Endothelial cell (in vitro differentiated cells): ENCODE results near the gene CD300LF. TPM values are rescaled to one million over a fixed set of nuclear protein-coding genes. Genes with fewer than 3 reads are reported as not detected.

Experiments
- DNase-seq: peaks from one replicate; pipeline ENCODE4 v3.0.0; 2021; ENCODE audit warnings: low spot score
- H3K27ac Mint-ChIP-seq: one replicate; pipeline ENCODE4 v1.8.0; 2021; ENCODE audit warnings: mixed read lengths, inconsistent platforms; ENCODE audit not compliant: unreplicated experiment
- H3K27me3 Mint-ChIP-seq: one replicate; pipeline ENCODE4 v1.8.0; 2021; ENCODE audit warnings: mild to moderate bottlenecking, moderate library complexity, mixed read lengths, inconsistent platforms; ENCODE audit not compliant: unreplicated experiment
- H3K36me3 Mint-ChIP-seq: one replicate; pipeline ENCODE4 v1.8.0; 2021; ENCODE audit warnings: mild to moderate bottlenecking, low read depth, mixed read lengths, inconsistent platforms; ENCODE audit not compliant: unreplicated experiment
- H3K4me1 Mint-ChIP-seq: one replicate; pipeline ENCODE4 v1.8.0; 2021; ENCODE audit warnings: mild to moderate bottlenecking, mixed read lengths, inconsistent platforms; ENCODE audit not compliant: unreplicated experiment
- H3K4me3 Mint-ChIP-seq: one replicate; pipeline ENCODE4 v1.8.0; 2021; ENCODE audit warnings: mild to moderate bottlenecking, mixed read lengths, inconsistent platforms; ENCODE audit not compliant: unreplicated experiment
- H3K9me3 Mint-ChIP-seq: one replicate; pipeline ENCODE4 v1.8.0; 2021; ENCODE audit warnings: mixed read lengths, inconsistent platforms; ENCODE audit not compliant: unreplicated experiment
- CTCF ChIP-seq: fragments of 200-600 bp; sonication (generic); IDR thresholded peaks from one replicate; pipeline ENCODE4 v1.5.0; 2021; ENCODE audit warnings: antibody characterized with exemption; ENCODE audit not compliant: unreplicated experiment
- microRNA-seq: library from miRNA; unstranded; fragments of <30 nt; microRNA quantifications from one replicate; pipeline ENCODE4, GENCODE V29; 2020; ENCODE audit not compliant: unreplicated experiment
- total RNA-seq: library from RNA; stranded (reverse); fragmentation: NEBNext Ultra II Directional; extraction: Animal tissue kit (Norgen Biotek cat#: 25700); gene quantifications from one replicate; pipeline ENCODE4 v1.2.1, GENCODE V29; 2021; ENCODE audit not compliant: unreplicated experiment

The CD300LF gene
- total RNA-seq, 1 donor from 2014 or later, result not detected

GRCh38 chr17:74646231-74646630 lies 66.5 kb downstream of the CD300LF start:
- no peak for DNase-seq
- no peaks in the 10 kb centered on the region for H3K4me1 Mint-ChIP-seq
- peaks cover 1% of the 10 kb centered on the region for H3K27me3 Mint-ChIP-seq
- no peaks in the 10 kb centered on the region for H3K36me3 Mint-ChIP-seq
- no peaks in the 10 kb centered on the region for H3K9me3 Mint-ChIP-seq
- no peak overlapping the region for H3K4me3 Mint-ChIP-seq
- no peak overlapping the region for H3K27ac Mint-ChIP-seq
- TF ChIP-seq CTCF, result no peak

- DNase-seq, result no peak
- H3K9me3 Mint-ChIP-seq, result no peaks in the 10 kb centered on the region
- H3K4me1 Mint-ChIP-seq, result no peaks in the 10 kb centered on the region
- no peaks in the 10 kb centered on the region for H3K36me3 Mint-ChIP-seq
- H3K4me3 Mint-ChIP-seq, result no peak overlapping the region
- H3K27me3 Mint-ChIP-seq, result peaks cover 1% of the 10 kb centered on the region
- no peak for TF ChIP-seq CTCF
- H3K27ac Mint-ChIP-seq, result no peak overlapping the region
Observed at GRCh38 chr17:74645010-74645409, 67.7 kb downstream of the CD300LF start.

- no peak for DNase-seq
- Mint-ChIP-seq H3K27me3 (peaks cover 3% of the 10 kb centered on the region), H3K27ac (no peak overlapping the region), H3K36me3 (no peaks in the 10 kb centered on the region), H3K4me1 (no peaks in the 10 kb centered on the region), H3K9me3 (no peaks in the 10 kb centered on the region), H3K4me3 (no peak overlapping the region)
- TF ChIP-seq CTCF, result no peak
Observed at GRCh38 chr17:74644419-74644818, 68.3 kb downstream of the CD300LF start.

Small RNA genes within 50 kb of the gene (microRNA-seq; reads per million reads assigned to microRNA genes)
- gene MIR3615, result 318 reads per million, percentile 89 among the genes with 10 or more reads in this experiment

Other genes starting within 250 kb of the CD300LF start
- not detected for gene CD300A, start 246.3 kb downstream of the CD300LF start, total RNA-seq
- not detected for gene CD300LB, start 181.4 kb downstream of the CD300LF start, total RNA-seq
- gene CD300C, start 166.8 kb downstream of the CD300LF start, total RNA-seq, result not detected
- not detected for gene CD300H, start 145.4 kb downstream of the CD300LF start, total RNA-seq
- not detected for gene CD300LD, start 120.6 kb downstream of the CD300LF start, total RNA-seq
- not detected for gene CD300E, start 89.2 kb downstream of the CD300LF start, total RNA-seq
- gene RAB37, start 24.3 kb upstream of the CD300LF start, total RNA-seq, result 2.5 TPM
- 30.5 TPM for gene NHERF1, start 35.7 kb upstream of the CD300LF start, total RNA-seq
- 50.1 TPM for gene NAT9, start 63.4 kb upstream of the CD300LF start, total RNA-seq
- 0.74 TPM for gene GRIN2C, start 147.0 kb upstream of the CD300LF start, total RNA-seq
- 22.1 TPM for gene FDXR, start 160.1 kb upstream of the CD300LF start, total RNA-seq
- gene FADS6, start 180.7 kb upstream of the CD300LF start, total RNA-seq, result not detected
- 0.18 TPM for gene USH1G, start 210.3 kb upstream of the CD300LF start, total RNA-seq
- not detected for gene OTOP2, start 211.3 kb upstream of the CD300LF start, total RNA-seq
- gene OTOP3, start 223.0 kb upstream of the CD300LF start, total RNA-seq, result not detected